H9 (cell line): Measurements from ENCODE around the gene MTCH1. TPM values are rescaled to one million over a fixed set of nuclear protein-coding genes. Genes with fewer than 3 reads are reported as not detected.

Experiments used
- DNase-seq: peaks from one replicate; pipeline ENCODE4 v3.0.0-alpha.2; 2017
- H2AFZ ChIP-seq: one replicate; pipeline ENCODE4 v1.6.1; 2013; ENCODE audit warnings: mild to moderate bottlenecking, low read length, control low read depth, moderate library complexity
- H2AK5ac ChIP-seq: 2 replicates; pipeline ENCODE4 v1.6.1; 2013; ENCODE audit warnings: low read length, control low read depth, mixed read lengths; ENCODE audit not compliant: insufficient read length
- H2BK120ac ChIP-seq: one replicate; pipeline ENCODE4 v1.6.1; 2013; ENCODE audit warnings: low read depth, mild to moderate bottlenecking, low read length, control low read depth, inconsistent platforms; ENCODE audit not compliant: poor library complexity, severe bottlenecking
- H2BK12ac ChIP-seq: 2 replicates; pipeline ENCODE4 v1.6.1; 2013; ENCODE audit warnings: low read length, control low read depth, mixed read lengths, low read depth; ENCODE audit not compliant: insufficient read length
- H2BK15ac ChIP-seq: 2 replicates; pipeline ENCODE4 v1.6.1; 2013; ENCODE audit warnings: low read depth, low read length, control low read depth
- H2BK20ac ChIP-seq: one replicate; pipeline ENCODE4 v1.6.1; 2013; ENCODE audit warnings: low read depth, mild to moderate bottlenecking, low read length, control low read depth, inconsistent platforms; ENCODE audit not compliant: poor library complexity, severe bottlenecking
- H2BK5ac ChIP-seq: 2 replicates; pipeline ENCODE4 v1.6.1; 2013; ENCODE audit warnings: low read length, control low read depth, mixed read lengths; ENCODE audit not compliant: insufficient read length
- H3K14ac ChIP-seq: 2 replicates; pipeline ENCODE4 v1.6.1; 2013; ENCODE audit warnings: low read length, control low read depth; ENCODE audit not compliant: insufficient read depth
- H3K18ac ChIP-seq: 2 replicates; pipeline ENCODE4 v1.6.1; 2013; ENCODE audit warnings: low read depth, mild to moderate bottlenecking, mixed read lengths, low read length, control low read depth; ENCODE audit not compliant: insufficient read length
- H3K23ac ChIP-seq: 2 replicates; pipeline ENCODE4 v1.6.1; 2013; ENCODE audit warnings: low read length, control low read depth, mixed read lengths, low read depth; ENCODE audit not compliant: insufficient read length
- H3K23me2 ChIP-seq: 2 replicates; pipeline ENCODE4 v1.6.1; 2013; ENCODE audit warnings: low read depth, mild to moderate bottlenecking, mixed read lengths, low read length, control low read depth; ENCODE audit not compliant: insufficient read length, poor library complexity, severe bottlenecking
- H3K27ac ChIP-seq: 2 replicates; pipeline ENCODE4 v1.5.1; 2013; ENCODE audit warnings: low read length, control low read depth, mixed read lengths, low read depth; ENCODE audit not compliant: insufficient read length
- H3K27me3 ChIP-seq: 2 replicates; pipeline ENCODE4 v1.6.1; 2013; ENCODE audit warnings: low read length, control low read depth, inconsistent platforms; ENCODE audit not compliant: insufficient read depth
- H3K4ac ChIP-seq: 2 replicates; pipeline ENCODE4 v1.6.1; 2013; ENCODE audit warnings: low read depth, mild to moderate bottlenecking, control low read depth, inconsistent platforms, low read length, moderate library complexity
- H3K4me1 ChIP-seq: 2 replicates; pipeline ENCODE4 v1.6.1; 2013; ENCODE audit warnings: low read length, control low read depth, inconsistent platforms; ENCODE audit not compliant: insufficient read depth
- H3K4me2 ChIP-seq: 2 replicates; pipeline ENCODE4 v1.6.1; 2013; ENCODE audit warnings: low read length, control low read depth, mixed read lengths; ENCODE audit not compliant: insufficient read length, insufficient read depth
- H3K56ac ChIP-seq: 2 replicates; pipeline ENCODE4 v1.6.1; 2013; ENCODE audit warnings: low read depth, mild to moderate bottlenecking, mixed read lengths, low read length, control low read depth; ENCODE audit not compliant: insufficient read length
- H3K79me1 ChIP-seq: 2 replicates; pipeline ENCODE4 v1.6.1; 2013; ENCODE audit warnings: low read depth, mild to moderate bottlenecking, moderate library complexity, low read length, control low read depth, inconsistent platforms; ENCODE audit not compliant: insufficient read depth, poor library complexity, severe bottlenecking
- H3K79me2 ChIP-seq: 2 replicates; pipeline ENCODE4 v1.6.1; 2013; ENCODE audit warnings: low read length, control low read depth, inconsistent platforms; ENCODE audit not compliant: insufficient read depth
- H3K9ac ChIP-seq: 2 replicates; pipeline ENCODE4 v1.6.1; 2013; ENCODE audit warnings: low read length, control low read depth, mixed read lengths; ENCODE audit not compliant: insufficient read length; ENCODE audit errors: extremely low read depth
- H3K9me3 ChIP-seq: one replicate; pipeline ENCODE4 v1.6.1; 2013; ENCODE audit warnings: low read depth, low read length, inconsistent platforms; ENCODE audit not compliant: control insufficient read depth
- H3T11ph ChIP-seq: one replicate; pipeline ENCODE4 v1.6.1; 2013; ENCODE audit warnings: mild to moderate bottlenecking, low read length, control low read depth, inconsistent platforms
- H4K20me1 ChIP-seq: one replicate; pipeline ENCODE4 v1.6.1; 2013; ENCODE audit not compliant: control insufficient read depth, insufficient read length, insufficient read depth
- H4K5ac ChIP-seq: 2 replicates; pipeline ENCODE4 v1.6.1; 2013; ENCODE audit warnings: low read depth, mild to moderate bottlenecking, mixed read lengths, low read length, control low read depth; ENCODE audit not compliant: insufficient read length
- H4K8ac ChIP-seq: replicated peaks from 2 replicates; pipeline ENCODE4 v1.6.1; 2013; ENCODE audit warnings: low read length, control low read depth, mixed read lengths, low read depth; ENCODE audit not compliant: insufficient read length
- H4K91ac ChIP-seq: 2 replicates; pipeline ENCODE4 v1.6.1; 2013; ENCODE audit warnings: low read depth, mild to moderate bottlenecking, moderate library complexity, mixed read lengths, low read length, control low read depth; ENCODE audit not compliant: insufficient read length
- H3K27ac Mint-ChIP-seq, 3 experiments: 2 replicates in 2 of 3; 3 replicates in 1 of 3; pipeline ENCODE4 v1.8.0; 2020 to 2021; ENCODE audit warnings: mixed read lengths in 3 of 3, mild to moderate bottlenecking in 1 of 3, moderate library complexity in 1 of 3
- H3K27me3 Mint-ChIP-seq: 2 replicates; pipeline ENCODE4 v1.8.0; 2021; ENCODE audit warnings: low read depth, mild to moderate bottlenecking, moderate library complexity, mixed read lengths
- H3K36me3 Mint-ChIP-seq, 3 experiments: 2 replicates in 2 of 3; 3 replicates in 1 of 3; pipeline ENCODE4 v1.8.0; 2020 to 2021; ENCODE audit warnings: low read depth in 3 of 3, mixed read lengths in 3 of 3; ENCODE audit not compliant: insufficient read depth in 1 of 3
- H3K4me1 Mint-ChIP-seq, 2 experiments: 2 replicates each; pipeline ENCODE4 v1.8.0; 2020; ENCODE audit warnings: mixed read lengths in 2 of 2
- H3K4me3 Mint-ChIP-seq, 2 experiments: 2 replicates in 1 of 2; 3 replicates in 1 of 2; pipeline ENCODE4 v1.8.0; 2020 to 2021; ENCODE audit warnings: mild to moderate bottlenecking in 2 of 2, mixed read lengths in 2 of 2, moderate library complexity in 1 of 2
- H3K9me3 Mint-ChIP-seq, 2 experiments: 2 replicates in 1 of 2; 3 replicates in 1 of 2; pipeline ENCODE4 v1.8.0; 2020; ENCODE audit warnings: mild to moderate bottlenecking in 2 of 2, mixed read lengths in 2 of 2, moderate library complexity in 1 of 2
- CTCF ChIP-seq: fragments of 200-600 bp; sonication (generic); conservative IDR thresholded peaks from 3 replicates; pipeline ENCODE4 v1.8.0; 2021; ENCODE audit warnings: antibody characterized with exemption, mild to moderate bottlenecking
- WGBS: extraction: QIAGEN DNeasy Blood & Tissue Kit; methylation state at CpG from one replicate; pipeline ENCODE4 v1.1.7; 2013; ENCODE audit warnings: missing lambda C conversion rate, low lambda C conversion rate, mixed read lengths; ENCODE audit not compliant: insufficient read length; ENCODE audit errors: extremely low coverage; 5-methylcytosine and 5-hydroxymethylcytosine counted together
- total RNA-seq: library from RNA; stranded (reverse); gene quantifications from 2 replicates; pipeline ENCODE4 v1.2.1, GENCODE V29; 2021

The MTCH1 gene
- total RNA-seq, 1 experiment from 2014 or later, result 200 TPM

- no peak within 1 kb of the TSS for H2AK5ac ChIP-seq
- H3K56ac ChIP-seq, result no peak within 1 kb of the TSS
- Mint-ChIP-seq H3K27ac (no peak within 1 kb of the TSS), H3K4me3 (no peak within 1 kb of the TSS), H3K27me3 (no peaks in the 10 kb centered on the region), H3K36me3 (no peaks in the 10 kb centered on the region), H3K9me3 (no peaks in the 10 kb centered on the region), H3K4me1 (peaks cover 12 to 13% of the 10 kb centered on the region in 2 experiments)
- H3T11ph ChIP-seq, result no peak within 1 kb of the TSS
- no peak within 1 kb of the TSS for H3K18ac ChIP-seq
- H3K4ac ChIP-seq, result no peak within 1 kb of the TSS
- peak within 1 kb of the TSS; percentile 6; the same call in 1 of the 2 replicates for H3K14ac ChIP-seq
- H2BK12ac ChIP-seq, result no peak within 1 kb of the TSS
- no peak within 1 kb of the TSS for H3K23ac ChIP-seq
- no peaks in the 10 kb centered on the region for H3K27me3 ChIP-seq
- no peak within 1 kb of the TSS for H2AFZ ChIP-seq
- H3K4me1 ChIP-seq, result peaks cover 1% of the 10 kb centered on the region; the same call in 1 of the 2 replicates
- WGBS, result no CpG with 5 or more reads among the region's 14 CpGs
- no peak within 1 kb of the TSS for H2BK15ac ChIP-seq
- no peak within 1 kb of the TSS for H2BK20ac ChIP-seq
- H3K9me3 ChIP-seq, result no peaks in the 10 kb centered on the region
- H4K20me1 ChIP-seq, result no peaks in the 10 kb centered on the region
- H4K91ac ChIP-seq, result no peak within 1 kb of the TSS
- H4K8ac ChIP-seq, result no peak within 1 kb of the TSS
- DNase-seq, result no peak
- no peak within 1 kb of the TSS for H3K4me2 ChIP-seq
- H3K9ac ChIP-seq, result no peak within 1 kb of the TSS
- no peak within 1 kb of the TSS for H2BK120ac ChIP-seq
- no peaks in the 10 kb centered on the region for H3K79me2 ChIP-seq
- no peaks in the 10 kb centered on the region for H3K23me2 ChIP-seq
- TF ChIP-seq CTCF, result no peak
- H3K79me1 ChIP-seq, result no peaks in the 10 kb centered on the region
- H3K27ac ChIP-seq, result no peak within 1 kb of the TSS
- no peak within 1 kb of the TSS for H2BK5ac ChIP-seq
- H4K5ac ChIP-seq, result no peak within 1 kb of the TSS
These were observed 31.6 kb downstream of the MTCH1 start, which contains the start of gene PI16 for GRCh38 chr6:36954262-36954931. TSS of gene PI16 (plus strand) at chr6:36954738. CDS start at chr6:36954761, 23 bp downstream.
